ENCODE data around the gene PTPRO.

The PTPRO gene

DNA sequence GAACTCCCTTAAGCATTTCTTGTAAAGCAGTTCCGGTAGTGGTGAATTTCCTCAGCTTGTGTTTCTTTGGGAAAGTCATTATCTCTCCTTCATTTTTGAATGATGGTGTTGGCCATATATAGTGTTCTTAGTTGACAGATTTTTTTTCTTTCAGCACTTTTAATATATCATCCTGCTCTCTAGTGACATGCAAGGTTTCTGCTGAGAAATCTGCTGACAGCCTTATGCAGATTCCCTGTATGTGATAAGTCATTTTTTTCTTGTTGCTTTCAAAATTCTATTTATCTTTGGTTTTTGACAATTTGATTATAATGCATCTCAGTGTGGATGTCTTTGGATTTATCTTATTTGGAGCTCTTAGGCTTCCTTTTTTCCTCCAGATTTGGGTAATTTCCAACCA, 135.7 kb downstream of the PTPRO start:
- DNase-seq, result no peak

DNA sequence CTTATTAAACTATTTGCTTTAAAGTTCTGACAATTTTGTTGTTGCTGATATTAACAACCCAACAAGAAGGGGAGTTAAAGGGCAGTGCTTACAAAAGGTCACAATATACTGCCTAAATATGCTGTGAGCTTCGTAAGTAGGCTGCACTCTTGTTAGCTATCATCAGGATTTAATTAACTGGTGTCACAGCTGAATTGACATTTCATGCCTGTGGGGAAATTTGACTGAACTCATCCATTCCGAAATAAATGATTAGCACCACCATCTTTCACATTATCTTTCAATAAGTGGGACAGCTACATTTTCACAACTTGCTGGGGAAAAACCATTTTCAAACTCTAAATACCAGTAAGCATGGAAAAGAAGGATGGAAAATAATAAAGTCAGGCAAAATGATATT, 146.6 kb downstream of the PTPRO start:
- no peak for DNase-seq

DNA sequence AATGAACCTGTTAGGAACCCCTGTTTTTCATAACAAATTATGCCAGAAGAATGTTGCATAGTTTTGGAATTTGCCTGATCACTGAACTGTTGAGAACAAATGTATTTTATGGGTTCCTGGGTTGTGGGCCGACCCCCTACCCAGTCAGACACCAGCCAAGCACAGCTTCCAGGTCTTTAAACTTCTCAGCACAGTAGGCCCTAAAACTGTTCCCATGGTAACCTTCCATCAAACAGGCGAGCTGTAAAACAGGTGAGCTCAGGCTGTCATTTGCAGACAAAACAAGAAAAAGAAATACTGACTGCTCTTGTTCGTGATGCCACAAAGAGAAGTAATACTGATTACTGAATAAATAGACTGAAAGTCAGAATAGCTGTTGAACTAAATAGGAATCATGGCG, 147.0 kb downstream of the PTPRO start:
- DNase-seq, result no peak

DNA sequence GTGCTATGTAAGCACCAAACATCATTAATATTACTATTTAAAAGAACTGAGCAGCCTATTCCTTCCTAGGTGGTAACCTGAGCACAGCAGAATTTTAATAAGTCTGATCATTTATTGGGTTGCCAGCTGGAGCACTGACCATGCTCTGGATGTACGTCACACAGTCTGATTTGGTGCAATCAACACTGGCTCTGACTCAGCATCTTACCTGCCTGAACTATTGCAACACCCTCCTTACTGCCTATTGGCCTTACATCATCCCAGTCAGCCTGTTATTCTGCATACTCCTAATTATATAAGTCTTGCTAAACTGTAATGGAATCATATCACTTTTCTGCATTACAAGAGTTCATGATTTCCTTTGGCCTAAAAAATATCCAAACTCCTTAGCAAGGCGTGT, 149.7 kb downstream of the PTPRO start:
- DNase-seq, result no peak

DNA sequence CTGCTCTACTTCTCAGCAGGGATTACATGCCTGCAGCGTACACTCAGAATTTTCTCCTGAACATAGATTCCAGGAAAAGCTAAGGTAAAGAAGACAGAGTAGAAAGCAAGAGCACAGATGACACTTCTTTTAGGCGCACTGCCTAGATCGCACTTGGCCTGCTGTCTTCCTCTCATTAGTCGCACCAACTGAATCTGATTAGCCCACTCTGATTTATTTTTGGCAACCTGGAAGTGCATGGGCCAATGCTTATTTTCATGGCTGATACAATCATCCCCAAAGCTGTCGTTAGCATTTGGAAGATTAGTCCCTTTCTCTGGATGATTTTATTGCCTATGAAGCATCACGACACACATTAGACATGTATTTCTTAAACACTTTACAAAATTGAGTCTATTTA, 152.5 kb downstream of the PTPRO start:
- no peak for DNase-seq

DNA sequence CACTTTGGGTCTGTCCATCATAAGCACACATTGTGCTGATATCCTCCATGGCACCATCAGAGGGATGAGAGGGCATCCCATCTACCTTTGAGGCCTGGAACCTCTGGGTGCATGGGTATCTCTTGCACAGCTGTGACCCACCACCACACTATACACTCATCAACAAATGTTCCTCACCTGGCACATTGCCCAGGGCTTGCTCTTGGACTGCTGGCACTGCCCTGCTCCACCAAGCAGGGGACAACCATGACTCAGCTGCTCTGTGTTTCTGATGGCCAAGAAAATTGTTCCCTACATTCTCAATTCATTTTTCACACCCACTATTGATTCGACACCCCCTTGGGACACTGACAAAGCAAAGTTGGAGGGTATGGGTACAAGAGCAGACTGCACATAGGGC, 155.5 kb downstream of the PTPRO start:
- no peak for DNase-seq

DNA sequence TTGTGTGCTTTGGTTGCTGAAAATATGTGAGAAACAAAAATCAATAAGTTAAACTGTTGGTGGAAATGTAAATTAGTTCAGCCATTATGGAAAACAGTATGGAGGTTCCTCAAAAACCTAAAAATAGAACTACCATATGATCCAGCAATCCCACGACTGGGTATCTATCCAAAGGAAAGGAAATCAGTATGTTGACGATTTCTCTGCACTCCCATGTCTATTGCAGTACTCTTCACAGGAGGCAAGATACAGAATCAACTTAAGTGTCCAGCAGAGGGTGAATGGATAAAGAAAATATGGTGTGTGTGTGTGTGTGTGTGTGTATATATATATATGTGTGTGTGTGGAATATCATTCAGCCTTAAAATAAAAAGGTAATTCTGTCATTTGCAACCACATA, 159.5 kb downstream of the PTPRO start:
- DNase-seq, result no peak

DNA sequence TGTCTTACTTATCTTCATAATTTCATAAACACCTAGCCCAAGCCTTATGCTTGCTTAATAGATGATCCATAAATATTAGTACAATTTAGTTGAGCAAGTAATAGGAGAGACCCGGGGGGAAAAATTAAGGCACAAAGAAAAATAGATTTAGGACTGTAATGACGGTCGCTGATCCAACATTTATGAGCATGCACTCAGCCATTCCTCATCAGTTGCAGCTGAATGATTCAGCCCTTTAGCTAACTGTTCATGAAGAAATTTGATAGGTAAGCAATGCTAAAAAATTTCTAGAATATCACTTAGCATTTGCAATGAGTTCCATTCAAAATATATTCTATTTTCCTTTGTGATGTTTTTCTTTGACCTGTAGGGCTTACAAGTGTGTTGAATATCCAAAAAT, 163.2 kb downstream of the PTPRO start:
- no peak for DNase-seq

DNA sequence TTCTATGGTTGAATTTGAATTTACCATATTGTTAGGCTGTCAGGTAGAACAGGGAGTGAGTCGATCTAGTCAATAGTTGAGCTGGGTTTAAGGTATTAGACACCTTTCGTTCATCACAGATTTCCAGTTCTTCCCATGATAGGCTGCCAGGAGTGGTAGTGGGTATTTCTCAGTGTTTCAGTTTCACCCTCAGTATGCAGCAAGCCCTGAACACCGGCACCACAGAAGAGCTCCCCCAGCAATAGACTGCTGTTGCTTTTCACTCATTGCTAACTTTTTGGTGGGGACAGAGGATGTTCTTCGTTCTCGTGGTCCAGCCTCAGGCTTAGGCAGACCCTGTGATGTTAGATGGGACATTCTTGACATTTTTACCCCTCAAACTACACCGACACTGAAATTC, 164.6 kb downstream of the PTPRO start:
- DNase-seq, result no peak

DNA sequence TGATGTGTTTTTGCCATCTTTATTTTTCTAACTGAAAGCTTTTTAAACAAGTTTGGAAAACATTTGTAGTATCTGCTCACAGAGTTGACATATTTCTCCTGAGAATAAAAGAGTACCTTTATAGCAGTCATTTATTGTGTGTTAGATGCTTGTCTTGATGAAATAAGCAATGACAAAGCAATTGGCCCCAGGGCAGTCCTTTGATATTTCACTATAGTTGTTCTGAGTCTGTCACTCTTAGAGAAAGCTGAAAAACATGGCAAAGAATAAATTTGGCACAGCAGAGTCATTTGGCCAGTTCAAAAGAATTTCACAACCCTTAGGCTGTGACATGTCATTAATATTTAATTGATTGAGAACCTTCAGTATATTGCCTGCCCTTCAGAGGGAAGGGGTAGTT, 166.2 kb downstream of the PTPRO start:
- DNase-seq, result no peak

DNA sequence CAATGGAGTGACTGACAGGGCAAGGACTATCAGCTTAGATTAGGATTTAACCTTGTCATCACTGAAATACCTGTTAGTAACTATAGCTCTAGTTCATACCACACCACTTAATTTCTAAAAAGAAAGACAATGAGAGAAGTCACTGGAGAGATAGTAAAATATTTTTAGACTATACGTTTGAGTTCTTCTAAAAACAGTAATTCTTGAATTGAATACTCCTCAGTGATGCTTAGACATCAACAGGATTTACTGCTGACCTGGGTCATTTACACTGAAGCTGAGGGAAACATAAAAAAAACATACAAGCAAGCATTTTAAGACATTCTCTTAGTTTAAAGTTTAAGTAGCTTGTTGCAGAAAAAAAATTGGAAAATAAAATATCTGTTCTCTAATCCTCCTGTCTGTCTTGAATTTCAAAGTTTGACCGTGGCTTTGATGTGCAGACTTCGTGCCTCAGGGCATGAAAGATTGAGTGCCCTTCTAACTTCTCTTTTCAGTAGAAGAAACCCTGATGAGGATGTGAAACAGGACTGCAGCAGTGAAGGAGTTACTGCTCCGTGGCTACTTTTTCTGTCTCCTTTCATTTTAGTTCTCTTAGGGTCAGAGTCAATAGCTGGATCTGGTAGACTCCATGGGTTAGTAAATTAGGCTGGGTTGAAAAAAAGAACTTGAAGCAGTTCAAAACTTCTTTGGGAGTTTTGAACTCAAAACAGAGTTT, 172.2 kb downstream of the PTPRO start:
- no peak for DNase-seq

DNA sequence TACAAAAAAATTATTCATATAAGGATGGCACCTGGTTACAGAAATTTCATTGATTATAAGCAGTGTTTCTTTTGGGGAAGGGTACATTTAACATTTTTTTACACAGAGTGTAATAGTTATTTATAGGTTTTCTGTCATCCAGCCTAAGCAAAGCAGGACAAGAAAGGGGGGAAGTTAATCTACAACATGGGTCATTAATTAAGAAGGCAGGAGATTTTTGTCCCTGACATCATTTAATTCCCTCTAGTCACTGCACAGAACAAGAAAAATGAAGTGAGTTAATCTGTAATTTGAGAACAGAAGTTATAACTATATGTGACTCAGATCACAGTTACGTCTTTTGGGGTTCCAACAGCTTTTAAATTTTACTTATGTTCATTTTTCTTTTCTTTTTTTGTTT, 173.4 kb downstream of the PTPRO start:
- no peak for DNase-seq

DNA sequence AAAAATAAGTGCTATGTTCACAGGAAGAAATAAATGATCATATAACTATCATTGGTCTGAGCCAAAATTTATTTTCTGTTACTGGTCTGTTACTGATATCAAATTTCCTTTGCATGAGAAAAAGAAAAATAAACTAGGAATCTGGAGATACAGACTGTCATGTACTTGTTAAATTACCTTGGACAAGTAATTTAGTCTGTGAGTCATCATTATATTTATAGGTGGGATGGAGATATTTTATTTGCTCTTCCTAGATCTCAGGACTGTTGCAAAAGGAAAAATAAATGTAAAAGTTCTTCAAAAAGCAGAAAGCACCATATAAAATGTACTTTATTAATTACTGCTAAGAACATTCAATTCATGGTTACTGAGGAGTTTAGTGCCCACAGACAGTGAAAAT, 174.4 kb downstream of the PTPRO start:
- DNase-seq, result no peak

DNA sequence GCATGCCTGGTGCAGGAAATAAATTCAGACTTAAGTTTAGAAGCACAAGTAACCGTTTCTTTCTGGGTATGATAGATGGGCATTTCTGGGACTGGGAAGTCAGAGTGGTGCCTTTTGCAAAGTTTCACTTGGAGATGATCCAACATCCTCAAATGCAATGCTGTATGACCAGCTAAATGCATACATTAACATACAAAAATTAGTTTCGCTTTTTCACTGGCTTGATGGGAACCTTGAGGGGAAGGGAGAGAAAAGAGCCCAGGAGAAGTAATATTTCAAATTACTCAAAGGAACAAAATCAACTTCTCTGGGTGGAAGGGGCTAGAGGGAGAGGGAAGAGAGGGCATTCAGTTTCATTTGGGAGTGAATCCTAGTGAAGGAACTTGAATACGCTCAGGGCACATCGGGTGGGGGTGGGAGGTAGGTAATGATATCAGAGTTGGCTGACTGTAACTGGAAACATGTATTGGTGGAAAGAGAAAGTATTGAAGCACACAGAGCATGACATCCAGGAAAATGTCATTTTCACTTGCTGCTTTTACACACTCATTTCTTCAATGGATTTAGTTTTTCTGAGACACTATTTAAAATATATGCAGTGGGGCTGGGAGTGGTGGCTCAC, 175.5 kb downstream of the PTPRO start:
- DNase-seq, result no peak

DNA sequence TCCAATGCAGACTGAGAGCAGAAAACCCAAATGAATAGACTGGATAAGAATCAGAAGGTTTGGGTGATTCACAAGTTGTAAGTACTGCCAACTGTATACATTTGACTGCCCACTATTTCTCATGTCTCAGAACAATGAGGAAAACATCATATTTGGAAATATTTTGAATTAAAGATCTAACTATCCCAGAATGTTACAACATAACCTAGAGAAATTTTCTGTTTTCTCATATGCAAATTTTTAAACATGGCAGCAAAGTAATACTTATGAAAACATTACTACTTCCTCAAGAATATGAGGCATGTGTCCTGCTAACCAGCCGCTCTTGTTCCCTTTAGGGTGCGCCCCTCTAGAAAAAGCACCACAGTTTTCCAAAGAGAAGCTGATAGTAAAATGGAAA, 179.9 kb downstream of the PTPRO start:
- DNase-seq, result no peak

DNA sequence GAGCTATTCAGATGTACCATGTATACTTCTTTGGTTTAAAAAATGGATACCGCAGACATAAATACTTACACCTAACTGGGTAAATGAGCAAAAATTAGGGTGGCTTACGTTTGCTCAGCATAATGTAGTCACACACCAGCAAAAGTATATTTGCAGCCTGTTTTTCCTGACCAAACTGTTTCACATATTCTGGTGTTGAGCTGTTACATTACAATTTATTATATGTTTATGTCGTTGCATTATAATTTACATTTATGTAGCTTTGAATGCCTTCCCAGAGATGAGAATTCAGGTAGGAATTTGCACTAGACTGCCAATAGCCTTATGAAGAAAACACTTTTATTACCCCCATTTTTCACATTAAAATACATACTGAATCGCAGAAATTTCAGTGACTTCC, 183.3 kb downstream of the PTPRO start:
- DNase-seq, result peak; percentile 8

DNA sequence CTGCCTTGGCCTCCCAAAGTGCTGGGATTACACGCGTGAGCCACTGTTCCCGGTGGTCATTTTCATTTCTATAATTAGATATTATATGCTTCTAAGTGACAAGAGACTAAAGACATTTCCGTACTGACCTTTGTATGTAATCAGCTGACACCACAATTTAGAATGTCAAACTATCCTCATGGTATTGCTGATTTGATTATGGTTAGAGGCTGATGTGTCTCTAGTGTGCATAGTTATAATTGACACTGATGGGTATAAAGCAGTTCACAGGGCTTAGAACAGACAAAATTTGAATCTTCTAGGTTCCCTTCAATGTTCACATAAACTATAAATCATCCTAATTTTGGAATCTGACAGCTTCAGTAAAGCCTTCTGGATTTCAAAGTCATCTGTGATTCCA, 192.7 kb downstream of the PTPRO start:
- no peak for DNase-seq

DNA sequence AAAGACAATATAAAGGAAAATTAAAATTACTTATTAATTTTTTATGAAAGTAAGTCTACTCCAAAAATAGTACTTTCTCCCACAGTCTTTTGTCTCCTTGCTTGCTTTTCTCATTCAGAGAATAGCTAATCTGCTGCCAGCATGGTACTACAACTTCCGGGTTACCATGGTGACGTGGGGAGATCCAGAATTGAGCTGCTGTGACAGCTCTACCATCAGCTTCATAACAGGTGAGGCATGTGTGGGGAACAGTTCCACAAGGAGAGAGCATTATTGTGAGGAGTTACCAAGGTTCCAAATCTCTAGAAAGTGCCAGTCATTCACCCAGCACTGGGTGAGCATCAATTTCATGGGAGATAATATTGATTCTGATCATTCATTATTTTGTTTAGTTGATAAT, 197.8 kb downstream of the PTPRO start:
- DNase-seq, result no peak

DNA sequence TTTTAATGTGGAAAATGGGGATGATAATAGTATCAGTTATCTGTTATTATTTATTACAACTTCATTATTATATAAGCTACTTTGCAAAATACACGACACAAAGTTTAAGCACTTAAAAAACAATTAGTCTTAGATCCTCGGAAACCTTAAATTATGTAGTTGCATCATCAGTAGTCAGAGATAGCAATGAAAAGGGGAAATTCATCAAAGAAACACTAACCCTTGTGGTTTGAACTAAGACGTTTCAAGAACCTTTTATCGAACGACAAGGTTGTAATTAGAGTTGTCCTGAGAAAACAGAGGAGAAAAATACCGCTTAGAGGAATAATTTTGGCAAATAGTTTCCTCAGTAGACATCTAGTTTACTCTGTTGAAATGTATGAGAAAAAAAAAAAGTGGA, 198.5 kb downstream of the PTPRO start:
- DNase-seq, result no peak

DNA sequence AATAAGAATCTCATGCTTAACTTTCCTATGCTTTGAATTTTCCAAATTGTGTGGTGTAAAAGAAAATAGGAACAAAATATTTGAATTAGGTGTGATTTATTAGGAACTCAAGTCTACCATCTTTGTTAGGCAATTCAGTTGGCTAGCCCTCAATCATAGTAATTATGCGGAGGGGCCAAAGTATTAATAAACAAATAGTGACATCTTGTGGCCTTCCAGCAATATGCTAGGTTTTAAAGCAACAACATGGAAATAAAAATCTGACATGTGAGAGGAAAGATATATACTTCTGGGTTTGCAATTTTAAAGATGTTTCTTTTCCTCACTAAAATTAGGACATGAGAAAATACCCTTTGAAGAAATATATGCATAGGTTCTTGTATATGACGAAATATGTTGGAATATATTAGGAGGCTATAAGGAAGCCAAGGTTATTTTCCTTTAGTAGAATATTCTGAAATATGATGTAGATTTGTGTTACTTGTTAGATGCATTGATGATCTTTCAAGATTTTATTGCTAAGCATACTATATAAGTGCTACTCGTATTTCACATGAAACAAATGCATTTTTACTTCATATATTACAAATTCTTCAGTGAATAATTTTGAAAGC, 200.4 kb downstream of the PTPRO start:
- DNase-seq, result peak; percentile 48

DNA sequence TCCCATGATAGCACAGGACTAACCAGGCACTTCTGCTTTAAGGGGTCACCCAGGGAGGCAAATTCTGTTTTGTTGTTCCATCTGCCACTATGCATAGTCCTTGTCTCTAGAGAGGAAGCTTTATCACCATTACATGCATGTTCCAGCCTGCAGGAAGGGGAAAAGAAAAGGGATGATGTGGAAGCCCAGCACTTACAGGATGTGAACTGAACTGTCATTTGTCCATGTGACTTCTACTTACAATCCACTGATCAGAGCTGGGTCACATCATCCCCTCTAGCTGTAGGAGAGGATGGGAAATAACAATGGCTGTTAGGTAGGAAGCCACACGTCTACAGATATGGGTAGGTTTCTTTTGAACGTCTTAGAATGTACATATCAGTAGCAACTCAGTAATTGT, 203.1 kb downstream of the PTPRO start:
- no peak for DNase-seq

DNA sequence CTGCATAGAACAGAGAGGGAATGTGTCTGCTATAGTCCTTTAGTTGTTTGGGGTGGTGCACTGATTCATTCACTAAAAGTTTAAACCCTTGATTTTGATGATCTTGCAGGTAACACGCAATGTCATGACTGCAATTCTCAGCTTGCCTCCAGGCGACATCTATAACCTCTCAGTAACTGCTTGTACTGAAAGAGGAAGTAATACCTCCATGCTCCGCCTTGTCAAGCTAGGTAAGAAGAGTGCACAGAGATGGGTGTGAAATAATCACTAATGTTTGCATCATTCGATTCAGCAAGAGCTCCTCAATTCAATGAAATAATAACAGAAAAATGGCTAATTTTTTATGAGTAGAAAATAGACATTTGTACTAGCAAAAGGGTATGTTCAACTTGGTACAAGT, 203.7 kb downstream of the PTPRO start:
- DNase-seq, result no peak

DNA sequence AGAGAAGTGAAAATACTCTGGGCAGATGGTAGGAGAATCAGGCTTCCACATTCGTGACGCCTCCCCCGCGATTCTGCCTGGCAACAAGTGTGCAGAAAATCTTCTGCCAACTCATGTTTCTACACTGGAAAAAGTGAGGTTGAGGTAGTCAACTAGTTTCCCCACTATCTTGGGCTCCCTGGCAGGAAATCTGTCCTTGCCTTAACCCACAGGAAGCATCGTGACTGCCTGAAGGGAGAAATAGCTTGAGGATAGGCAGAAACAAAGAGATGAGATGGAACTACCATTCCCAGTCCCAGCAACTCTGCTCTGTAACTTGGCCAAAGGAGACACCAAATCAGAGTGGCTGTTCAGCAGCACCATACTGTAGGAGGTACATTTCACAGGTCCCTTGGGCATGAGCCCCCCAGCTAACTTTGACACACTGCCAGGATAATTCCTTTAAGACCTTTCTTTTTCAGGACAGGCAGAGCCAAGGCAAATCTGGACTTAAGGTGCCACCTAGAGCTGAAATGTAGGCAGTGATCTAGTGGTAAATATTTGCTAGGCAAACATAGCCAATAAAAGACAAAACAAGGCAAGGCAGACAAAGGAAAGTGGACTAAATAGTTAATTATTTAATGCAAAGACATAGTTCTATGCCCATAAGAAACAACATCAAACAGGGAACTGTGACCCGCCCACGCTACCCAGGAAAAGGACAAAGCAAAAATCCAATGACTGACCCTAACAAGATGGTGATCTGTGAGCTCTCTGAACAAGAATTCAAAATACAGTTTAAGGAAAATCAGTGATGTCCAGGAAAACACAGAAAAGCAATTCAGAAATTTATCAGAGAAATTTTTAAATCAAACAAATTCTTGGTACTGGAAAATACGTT, 205.1 kb downstream of the PTPRO start:
- DNase-seq, result peak; percentile 4

DNA sequence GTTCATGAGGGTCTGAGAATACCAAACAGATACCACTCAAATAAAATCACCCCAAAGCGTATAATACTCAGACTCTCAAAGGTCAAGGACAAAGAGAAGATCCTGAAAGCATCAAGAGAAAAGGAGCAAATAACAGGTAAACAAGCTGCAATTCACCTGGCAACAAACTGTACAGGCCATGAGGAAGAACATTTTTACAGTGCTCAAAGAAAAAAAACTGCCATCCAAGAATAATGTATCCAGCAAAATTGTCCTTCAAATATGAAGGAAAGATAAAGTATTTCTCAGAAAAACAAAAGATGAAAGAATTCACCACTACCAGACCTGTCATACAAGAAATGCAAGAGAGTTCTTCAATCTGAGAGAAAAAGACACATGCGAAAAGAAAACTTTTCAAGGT, 206.4 kb downstream of the PTPRO start:
- DNase-seq, result no peak

All from fibroblast of skin of right quadriceps (primary cell).